ENCODE measurements around the gene FAM222B. TPM values are rescaled to one million over a fixed set of nuclear protein-coding genes. Genes with fewer than 3 reads are reported as not detected.

The FAM222B gene
- total and polyA plus RNA-seq, 2 donors: 6.8 to 15.0 TPM

DNA sequence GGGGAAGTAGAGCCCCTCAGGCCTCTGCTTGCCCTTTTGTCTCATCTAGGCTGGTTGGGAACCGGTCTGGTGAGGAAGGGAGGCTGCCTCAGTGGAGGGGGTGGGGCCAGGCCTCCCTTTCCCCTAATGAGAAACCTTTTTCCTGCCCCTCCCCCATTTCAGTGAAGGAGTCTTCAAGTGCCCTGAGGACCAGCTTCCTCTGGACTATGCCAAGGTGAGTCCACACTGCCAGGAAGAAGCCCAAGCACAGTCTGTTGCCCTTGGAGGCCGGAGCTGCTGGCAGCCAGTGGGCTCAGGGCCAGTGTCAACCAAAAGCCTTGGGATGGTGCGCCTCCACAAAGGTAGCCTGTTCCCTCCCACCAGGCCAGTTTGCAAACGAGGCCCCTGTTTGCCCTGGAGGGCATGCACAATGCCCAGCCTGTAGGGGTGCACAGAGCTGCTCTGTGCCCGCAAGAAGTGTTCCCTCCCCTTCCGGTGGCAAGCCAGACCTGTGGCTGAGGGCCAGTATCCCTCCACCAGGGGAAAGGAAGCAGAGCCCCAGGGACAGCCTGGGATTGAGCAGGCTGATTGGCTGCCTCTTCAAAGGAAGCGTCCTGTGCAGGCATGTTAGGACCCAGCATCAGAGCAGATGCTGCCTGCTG, 95.4 kb downstream of the FAM222B start:
- Histone ChIP-seq H3K4me3 (ENCODE audit: low read depth, low read length) (no peak overlapping the region), H3K4me1 (ENCODE audit: insufficient read depth) (no peaks in the 10 kb centered on the region), H3K27ac (ENCODE audit: low read depth) (peak overlapping the region; percentile 57), H3K36me3 (ENCODE audit: insufficient read depth) (no peaks in the 10 kb centered on the region)
- WGBS: 71% methylated on average over 7 of the region's 7 CpGs
- DNase-seq (ENCODE audit: extremely low spot score): no peak

GRCh38 chr17:28746611-28747050, 96.0 kb downstream of the FAM222B start:
- DNase-seq (ENCODE audit: extremely low spot score): no peak
- peak overlapping the region; percentile 57 for H3K27ac ChIP-seq (ENCODE audit: low read depth)
- WGBS: 61% methylated on average over 5 of the region's 5 CpGs

GRCh38 chr17:28745786-28746411, 96.7 kb downstream of the FAM222B start:
- peak overlapping the region; percentile 70 for H3K4me3 ChIP-seq (ENCODE audit: low read depth, low read length)

More at GRCh38 chr17:28746611-28747050, 96.0 kb downstream of the FAM222B start:
- H3K4me3 ChIP-seq (ENCODE audit: low read depth, low read length): no peak overlapping the region
- H3K36me3 ChIP-seq (ENCODE audit: insufficient read depth): no peaks in the 10 kb centered on the region
- H3K4me1 ChIP-seq (ENCODE audit: insufficient read depth): no peaks in the 10 kb centered on the region

DNA sequence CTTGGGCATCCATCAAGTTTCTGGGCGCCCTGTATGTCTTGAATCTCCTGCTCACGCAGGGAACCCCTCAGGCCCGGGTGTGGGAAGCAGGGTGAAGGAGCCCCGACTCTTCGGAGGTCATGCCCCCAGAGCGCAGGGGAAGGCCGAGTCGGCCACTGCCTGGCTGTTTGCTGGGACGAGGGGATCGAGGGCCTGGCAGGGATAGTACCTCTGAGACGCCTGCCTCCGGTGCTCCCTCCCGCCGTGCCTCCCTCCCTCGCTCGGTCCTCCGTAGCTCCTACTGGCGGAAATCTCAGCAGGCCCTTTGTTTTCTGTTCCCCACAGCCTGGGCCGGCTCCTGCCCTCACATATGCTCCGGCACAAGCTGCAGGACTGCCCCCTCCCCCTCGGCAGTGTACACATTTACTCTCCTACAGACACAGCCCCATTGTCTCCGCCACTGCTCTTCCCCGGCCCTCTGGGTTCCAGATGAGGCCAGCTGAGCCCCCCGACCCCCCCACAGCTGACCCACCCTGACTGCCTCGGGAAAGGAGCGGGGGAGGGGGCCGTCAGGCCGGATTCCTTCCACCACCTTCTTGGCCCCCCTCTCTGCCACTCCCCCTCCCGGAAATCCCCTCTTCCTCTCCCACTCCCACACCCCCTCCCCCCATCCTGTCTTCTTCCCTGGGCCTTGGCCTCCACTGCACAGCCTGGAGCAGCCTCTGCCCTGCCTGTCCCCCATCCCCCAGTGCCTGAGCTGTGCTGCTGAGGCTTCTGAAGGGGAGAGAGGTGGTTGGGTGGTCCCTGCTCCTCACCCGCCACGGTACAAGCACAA, 97.4 kb downstream of the FAM222B start:
- no peaks in the 10 kb centered on the region for H3K4me1 ChIP-seq (ENCODE audit: insufficient read depth)
- peak overlapping the region; percentile 70 for H3K4me3 ChIP-seq (ENCODE audit: low read depth, low read length)
- peak overlapping the region; percentile 91 for H3K27ac ChIP-seq (ENCODE audit: low read depth)
- WGBS: 8% methylated on average over 31 of the region's 31 CpGs
- DNase-seq (ENCODE audit: extremely low spot score): no peak
- H3K36me3 ChIP-seq (ENCODE audit: insufficient read depth): no peaks in the 10 kb centered on the region

More at GRCh38 chr17:28745786-28746411, 96.7 kb downstream of the FAM222B start:
- Histone ChIP-seq H3K4me1 (ENCODE audit: insufficient read depth) (no peaks in the 10 kb centered on the region), H3K36me3 (ENCODE audit: insufficient read depth) (no peaks in the 10 kb centered on the region), H3K27ac (ENCODE audit: low read depth) (peak overlapping the region; percentile 91)
- 67% methylated on average over 4 of the region's 4 CpGs for WGBS
- no peak for DNase-seq (ENCODE audit: extremely low spot score)

DNA sequence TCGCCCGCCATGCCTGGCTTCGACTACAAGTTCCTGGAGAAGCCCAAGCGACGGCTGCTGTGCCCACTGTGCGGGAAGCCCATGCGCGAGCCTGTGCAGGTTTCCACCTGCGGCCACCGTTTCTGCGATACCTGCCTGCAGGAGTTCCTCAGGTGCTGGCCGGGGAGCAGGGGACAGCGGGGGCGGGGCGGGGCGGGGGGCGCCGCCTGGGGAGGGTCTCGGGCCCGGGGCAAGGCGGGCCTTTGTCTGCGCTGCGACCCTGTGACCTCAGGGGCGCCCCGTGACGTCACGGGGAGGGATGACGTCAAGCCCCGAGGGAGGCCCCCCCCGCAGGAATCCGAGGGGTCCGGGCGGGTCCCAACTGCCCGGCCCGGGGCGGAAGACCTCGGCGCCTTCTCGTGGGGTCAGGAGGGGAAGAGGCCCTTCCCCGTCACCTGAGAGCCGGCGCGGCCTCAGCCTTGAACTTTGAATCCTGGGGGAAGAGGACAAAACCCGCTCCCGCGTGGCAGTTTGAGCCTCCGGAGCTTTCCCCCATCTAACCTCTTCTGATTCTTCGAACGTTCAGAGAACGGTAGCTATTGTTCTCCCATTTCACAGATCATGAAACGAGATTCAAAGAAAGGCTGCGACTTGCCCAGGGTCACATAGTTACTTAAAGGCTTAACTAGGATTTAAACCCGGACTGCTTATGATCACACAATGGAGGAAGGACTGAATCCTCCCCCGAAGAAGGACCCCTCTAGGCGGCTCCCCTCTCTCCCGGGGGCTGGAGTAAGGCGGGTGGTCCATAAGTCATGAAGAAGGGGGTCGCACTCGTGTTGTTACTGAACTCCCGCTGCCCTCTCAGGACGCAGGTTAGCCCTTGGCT, 98.3 kb downstream of the FAM222B start:
- H3K4me1 ChIP-seq (ENCODE audit: insufficient read depth): no peaks in the 10 kb centered on the region

GRCh38 chr17:28743243-28744103, 99.1 kb downstream of the FAM222B start, which contains the start of gene TRAF4:
TRAF4 (plus strand) TSS chr17:28744011; CDS start chr17:28744113, 102 bp downstream.
- Histone ChIP-seq H3K27ac (ENCODE audit: low read depth) (peak within 1 kb of the TSS; percentile 93), H3K36me3 (ENCODE audit: insufficient read depth) (no peaks in the 10 kb centered on the region), H3K4me1 (ENCODE audit: insufficient read depth) (no peaks in the 10 kb centered on the region), H3K4me3 (ENCODE audit: low read depth, low read length) (peak within 1 kb of the TSS; percentile 70)
- no peak for DNase-seq (ENCODE audit: extremely low spot score)
- under 1% methylated on average over 70 of the region's 70 CpGs for WGBS

More for the DNA sequence above, 98.3 kb downstream of the FAM222B start:
- H3K36me3 ChIP-seq (ENCODE audit: insufficient read depth): no peaks in the 10 kb centered on the region
- WGBS: 1% methylated on average over 61 of the region's 61 CpGs
- H3K4me3 ChIP-seq (ENCODE audit: low read depth, low read length): peak overlapping the region; percentile 70
- H3K27ac ChIP-seq (ENCODE audit: low read depth): peak overlapping the region; percentile 93
- no peak for DNase-seq (ENCODE audit: extremely low spot score)

GRCh38 chr17:28741358-28742349, 100.9 kb downstream of the FAM222B start:
- H3K27ac ChIP-seq (ENCODE audit: low read depth): no peak overlapping the region
- H3K4me1 ChIP-seq (ENCODE audit: insufficient read depth): no peaks in the 10 kb centered on the region
- no peak for DNase-seq (ENCODE audit: extremely low spot score)
- no peak overlapping the region for H3K4me3 ChIP-seq (ENCODE audit: low read depth, low read length)
- WGBS: 68% methylated on average over 19 of the region's 19 CpGs
- no peaks in the 10 kb centered on the region for H3K36me3 ChIP-seq (ENCODE audit: insufficient read depth)

DNA sequence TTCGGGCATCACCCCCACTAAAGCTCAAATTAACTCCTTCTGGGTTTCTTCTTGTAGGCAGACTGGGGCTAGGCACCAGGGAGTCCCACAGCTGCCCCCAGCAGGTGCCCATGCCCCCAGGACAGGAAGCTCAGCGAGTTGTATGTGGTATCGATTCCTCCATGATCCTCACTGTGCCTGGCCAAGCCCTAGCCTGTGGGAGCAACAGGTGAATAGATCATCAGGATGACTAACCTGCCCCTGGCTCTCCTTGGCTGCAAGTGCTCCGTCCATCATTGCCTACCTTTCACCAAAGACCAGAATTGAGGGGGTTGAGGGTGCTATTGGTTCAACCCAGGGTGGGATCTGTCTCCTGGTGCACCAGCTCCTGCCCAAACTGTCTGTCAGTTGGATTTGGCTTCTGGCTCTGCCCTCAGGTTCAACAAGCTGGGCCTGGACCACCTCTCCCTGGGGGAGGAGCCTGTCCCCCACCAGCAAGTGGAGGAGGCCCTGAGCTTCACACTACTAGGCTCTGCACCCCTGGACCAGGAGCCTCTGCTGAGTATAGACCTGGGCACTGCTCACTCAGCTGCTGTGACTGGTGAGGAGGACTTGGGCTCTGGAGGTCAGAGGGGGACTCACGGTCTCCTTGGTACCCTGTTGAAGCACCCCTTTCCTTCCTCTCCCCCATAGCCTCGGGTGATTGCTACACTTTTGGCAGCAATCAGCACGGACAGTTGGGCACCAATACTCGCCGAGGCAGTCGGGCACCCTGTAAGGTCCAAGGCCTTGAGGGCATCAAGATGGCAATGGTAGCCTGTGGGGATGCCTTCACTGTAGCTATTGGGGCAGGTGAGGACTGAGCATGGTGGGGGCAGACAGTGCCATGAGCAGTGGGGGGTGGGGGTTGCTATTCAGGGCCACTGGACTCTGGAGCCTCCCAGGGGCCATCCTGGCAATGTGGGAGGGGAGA, 101.9 kb downstream of the FAM222B start:
- H3K4me3 ChIP-seq (ENCODE audit: low read depth, low read length): no peak overlapping the region
- DNase-seq (ENCODE audit: extremely low spot score): no peak
- H3K36me3 ChIP-seq (ENCODE audit: insufficient read depth): no peaks in the 10 kb centered on the region
- H3K27ac ChIP-seq (ENCODE audit: low read depth): no peak overlapping the region
- H3K4me1 ChIP-seq (ENCODE audit: insufficient read depth): no peaks in the 10 kb centered on the region
- WGBS: 86% methylated on average over 10 of the region's 10 CpGs

GRCh38 chr17:28738680-28739384, 103.8 kb downstream of the FAM222B start:
- no peak overlapping the region for H3K4me3 ChIP-seq (ENCODE audit: low read depth, low read length)
- DNase-seq (ENCODE audit: extremely low spot score): no peak
- 87% methylated on average over 10 of the region's 10 CpGs for WGBS
- no peaks in the 10 kb centered on the region for H3K4me1 ChIP-seq (ENCODE audit: insufficient read depth)
- H3K27ac ChIP-seq (ENCODE audit: low read depth): no peak overlapping the region
- no peaks in the 10 kb centered on the region for H3K36me3 ChIP-seq (ENCODE audit: insufficient read depth)

Data from urinary bladder (tissue), 4 donors.